Stimulated activated CD4-positive, alpha-beta T cell treated with anti-CD3 and anti-CD28 coated beads, Interleukin-12 subunit alpha, Interleukin-12 subunit beta, amount 100 ng/mL, for 4 hours (primary cell): ENCODE results near the gene OLFM1.
"Not testable (repeated sequence)": the region's sequence is repeated elsewhere in the genome, so short reads cannot be mapped to it uniquely, and the experiment has no call there.

ENCODE experiments used
- DNase-seq: peaks from one replicate; pipeline ENCODE4 v3.0.0-alpha.2; 2020

The OLFM1 gene

DNA sequence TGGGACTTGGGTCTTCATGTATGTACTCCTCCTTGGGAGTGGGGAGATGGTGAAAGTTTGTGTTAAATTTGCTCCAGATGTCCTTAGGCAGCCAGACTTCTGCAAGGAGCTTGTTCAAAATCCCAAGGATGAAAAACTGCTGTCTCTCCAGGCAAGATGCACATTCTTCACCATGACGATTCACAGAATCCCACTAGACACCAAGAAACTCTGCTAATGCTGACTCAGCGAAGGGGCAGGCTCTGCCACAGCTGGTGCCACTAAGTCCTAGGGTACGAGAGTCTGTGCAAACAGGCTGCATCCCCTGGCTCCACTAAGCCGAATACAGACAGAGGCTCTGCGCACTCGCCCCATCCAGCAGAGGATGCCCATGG lies 71.1 kb downstream of the OLFM1 start:
- DNase-seq: no peak

GRCh38 chr9:135159801-135160200 lies 72.3 kb downstream of the OLFM1 start:
- DNase-seq: no peak

DNA sequence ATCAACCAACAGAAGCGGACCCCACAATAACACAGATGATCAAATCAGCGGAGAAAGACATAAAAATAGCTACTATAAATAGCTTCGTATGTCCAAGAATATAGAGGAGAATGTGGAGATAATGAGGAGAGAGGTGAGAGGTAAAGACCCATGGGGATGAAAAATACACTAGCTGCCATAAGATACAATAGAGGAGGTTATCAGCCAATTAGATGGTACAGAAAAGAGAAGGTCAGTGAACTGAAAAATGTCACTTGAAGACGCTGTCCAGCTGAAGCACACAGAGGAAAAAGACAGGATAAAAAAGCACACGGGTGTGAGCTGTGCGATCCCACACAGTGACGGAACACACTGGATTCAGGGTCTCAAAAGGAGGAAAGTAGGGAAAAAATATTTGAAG lies 73.4 kb downstream of the OLFM1 start:
- no peak for DNase-seq

DNA sequence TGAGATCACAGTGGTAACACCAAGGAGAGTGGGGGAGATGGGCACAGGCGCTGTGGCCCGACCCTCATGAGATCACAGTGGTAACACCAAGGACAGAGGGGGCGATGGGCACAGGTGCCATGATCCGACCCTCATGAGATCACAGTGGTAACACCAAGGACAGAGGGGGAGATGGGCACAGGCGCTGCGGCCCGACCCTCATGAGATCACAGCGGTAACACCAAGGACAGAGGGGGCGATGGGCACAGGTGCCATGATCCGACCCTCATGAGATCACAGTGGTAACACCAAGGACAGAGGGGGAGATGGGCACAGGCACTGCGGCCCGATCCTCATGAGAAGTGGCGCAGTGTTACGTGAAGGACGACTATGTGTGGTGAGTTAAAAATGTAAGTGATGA lies 75.1 kb downstream of the OLFM1 start:
- not testable (repeated sequence) for DNase-seq

- DNase-seq: no peak
These were observed 75.7 kb downstream of the OLFM1 start for GRCh38 chr9:135163023-135163780.

- DNase-seq: no peak
These were observed 76.6 kb downstream of the OLFM1 start for GRCh38 chr9:135164036-135164435.

DNA sequence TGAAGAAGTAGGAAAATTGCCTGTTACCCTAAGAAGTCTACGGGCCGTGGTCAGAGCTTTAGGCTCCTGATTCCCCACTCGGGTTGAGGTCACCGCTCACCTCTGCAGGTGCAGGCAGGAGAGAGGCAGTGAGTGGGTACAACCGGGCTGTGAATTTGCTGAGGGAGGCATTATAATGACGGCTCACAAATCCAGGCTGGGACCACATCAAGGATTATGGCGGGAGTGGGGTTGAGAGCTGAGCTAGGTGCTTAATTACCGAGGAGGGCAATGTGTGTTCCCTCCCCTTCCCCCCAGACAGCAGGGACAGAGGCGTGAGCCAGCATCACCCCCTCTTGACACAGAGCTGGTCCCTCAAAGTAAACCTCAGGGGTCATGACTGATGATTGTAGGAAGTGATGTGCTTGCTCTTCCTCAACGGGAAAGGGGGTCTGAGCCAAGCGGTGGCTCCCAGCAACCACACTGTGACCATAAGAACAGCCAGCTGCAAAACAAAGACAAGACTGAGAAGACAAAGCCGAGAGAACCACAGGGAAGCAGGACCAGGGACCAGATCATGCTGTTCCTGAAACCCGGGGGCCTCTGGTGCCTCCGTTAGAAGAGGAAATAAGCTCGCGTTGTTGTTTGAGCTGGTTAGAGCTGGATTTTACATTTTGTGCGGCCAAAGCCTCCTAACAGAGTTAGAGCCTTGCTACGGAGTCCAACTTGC lies 77.7 kb downstream of the OLFM1 start:
- DNase-seq: no peak

DNA sequence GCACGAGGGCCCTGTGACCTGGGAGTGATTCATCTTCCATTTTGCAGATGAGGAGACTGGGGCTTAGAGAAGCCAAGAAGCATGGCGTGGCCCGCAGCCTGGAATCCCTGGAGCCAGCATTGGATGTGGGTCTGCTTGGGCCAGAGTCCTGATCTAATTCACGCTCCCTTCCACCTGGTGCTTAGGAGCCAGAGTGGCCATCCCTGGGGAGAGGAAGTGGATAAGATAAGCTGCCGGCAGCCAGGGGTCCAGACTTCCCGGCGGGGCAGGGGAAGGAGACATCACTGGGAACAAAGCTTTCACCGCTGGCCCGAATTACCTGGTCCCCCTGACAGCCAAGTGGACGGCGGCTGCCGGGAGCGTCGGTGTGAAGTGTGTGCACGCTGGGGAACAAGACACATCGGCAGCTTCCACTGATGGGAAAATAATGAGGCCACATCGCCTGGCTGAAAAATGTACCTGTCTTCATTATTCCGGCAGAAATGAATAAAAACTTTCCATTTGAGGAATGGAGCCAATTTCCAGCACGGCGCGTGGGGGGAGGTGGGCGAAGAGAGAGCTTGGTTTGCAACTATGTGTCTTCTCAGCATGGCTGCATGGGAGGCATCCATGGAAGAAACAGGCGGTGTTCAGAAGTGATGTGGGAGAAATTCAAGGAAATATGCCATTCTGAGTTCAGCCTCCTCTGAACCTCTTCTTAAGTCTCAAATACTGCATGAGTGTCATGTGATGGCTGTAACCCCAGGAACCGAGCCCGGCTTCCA lies 78.5 kb downstream of the OLFM1 start:
- no peak for DNase-seq

- no peak for DNase-seq
These were observed 79.1 kb downstream of the OLFM1 start for GRCh38 chr9:135166565-135166964.

- no peak for DNase-seq
These were observed 79.9 kb downstream of the OLFM1 start for GRCh38 chr9:135167356-135167755.

DNA sequence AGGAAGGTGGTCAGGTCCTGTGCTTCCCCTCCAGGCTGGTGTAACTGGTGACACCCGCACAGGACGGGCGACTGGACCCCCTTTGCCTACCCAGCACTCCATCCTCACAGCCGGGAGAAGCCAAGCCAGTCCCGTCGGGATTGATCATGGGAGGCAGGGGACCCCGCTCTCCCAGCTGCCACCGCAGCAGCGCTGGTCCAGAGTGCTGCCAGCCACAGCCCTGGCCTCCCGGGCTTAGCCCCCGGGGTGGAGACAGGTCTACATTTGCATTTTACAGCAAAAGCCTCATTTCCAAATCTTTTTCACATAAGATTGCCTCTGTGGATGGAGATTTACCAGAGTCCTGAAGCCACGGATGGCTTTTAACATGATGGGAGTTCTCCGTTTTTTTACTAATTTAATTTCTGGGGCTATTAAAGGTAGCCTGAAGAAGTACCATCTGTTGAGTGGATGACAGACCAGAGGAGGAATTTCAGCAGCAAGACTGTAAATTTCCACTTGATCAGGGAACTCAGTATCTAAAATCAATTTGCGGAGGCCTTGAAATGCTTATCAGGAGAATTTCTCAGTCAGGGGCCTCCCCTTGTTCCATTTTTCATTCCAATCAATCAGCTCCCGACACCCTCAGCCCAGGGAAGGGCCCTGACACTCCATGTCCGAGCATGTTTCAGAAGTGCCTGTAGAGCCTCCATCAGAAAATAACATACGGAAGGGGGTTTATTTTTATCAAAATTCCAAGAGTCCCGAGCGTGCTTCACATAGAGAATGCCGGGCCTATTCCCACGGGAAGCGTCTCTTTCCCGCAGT lies 80.6 kb downstream of the OLFM1 start:
- no peak for DNase-seq

DNA sequence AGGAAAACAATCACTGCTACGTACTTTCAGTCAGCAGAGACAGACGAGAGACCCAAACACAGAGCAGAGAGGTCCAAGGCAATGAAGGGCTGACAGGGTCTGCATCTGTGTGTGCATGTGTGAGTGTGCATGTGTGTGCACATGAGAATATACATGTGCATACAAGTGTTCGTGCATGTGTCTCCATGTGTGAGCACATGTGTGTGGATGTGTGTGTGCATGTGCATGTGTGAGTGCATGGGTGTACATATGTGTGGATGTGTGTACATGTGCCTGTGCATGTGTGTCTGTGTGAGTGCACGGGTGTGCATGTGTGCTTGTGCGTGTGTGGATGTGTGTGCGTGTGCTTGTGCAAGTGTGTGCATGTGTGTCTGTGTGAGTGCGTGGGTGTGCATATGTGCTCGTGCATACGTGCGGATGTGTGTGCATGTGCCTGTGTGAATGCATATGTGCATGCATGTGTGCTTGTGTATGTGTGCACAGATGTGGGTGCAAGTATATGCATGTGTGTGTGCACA lies 82.3 kb downstream of the OLFM1 start:
- DNase-seq: no peak

- DNase-seq: no peak
These were observed 83.1 kb downstream of the OLFM1 start for GRCh38 chr9:135170535-135170934.
